ENCODE data around the gene ACOT7. TPM values are rescaled to one million over a fixed set of nuclear protein-coding genes. Genes with fewer than 3 reads are reported as not detected.

ACOT7 gene
- total RNA-seq, 2 experiments from 2014 or later: 5.3 to 5.4 TPM

GRCh38 chr1:6245086-6245868 is 148.3 kb downstream of the ACOT7 start:
- intact Hi-C loops (cut with DNase I, micrococcal nuclease): loop anchor here (2.0 to 5.0 kb wide), 4 partner anchors 136 to 733 kb away; no protein-coding TSS in a partner anchor
- peaks cover 74 to 85% of the 10 kb centered on the region in 2 experiments for H3K27me3 ChIP-seq (ENCODE audit: control insufficient read depth in 1 of 2, insufficient read depth in 2 of 2, low read length in 2 of 2)
- Mint-ChIP-seq H3K36me3 (ENCODE audit: low read depth) (no peaks in the 10 kb centered on the region), H3K9me3 (no peaks in the 10 kb centered on the region), H3K4me1 (ENCODE audit: low read depth) (peaks cover 22% of the 10 kb centered on the region), H3K4me3 (no peak overlapping the region), H3K27ac (no peak overlapping the region), H3K27me3 (peaks cover 70% of the 10 kb centered on the region)
- CTCF ChIA-PET: interaction anchor here (0.6 to 1.7 kb wide), 8 partner anchors 10 to 204 kb away, joined by 3 to 13 read pairs (median 5); partner anchors contain the start of genes GPR153 and ICMT
- ATAC-seq (ENCODE audit: poor library complexity): peak; percentile 80
- POLR2A ChIA-PET: interaction anchor here (0.6 to 1.7 kb wide), 2 partner anchors 103 to 219 kb away, joined by 3 to 5 read pairs; no protein-coding TSS in a partner anchor
- H3K4me1 ChIP-seq (ENCODE audit: insufficient read depth, low read length): peaks cover 35% of the 10 kb centered on the region
- H3K9me3 ChIP-seq (ENCODE audit: control insufficient read depth in 1 of 2, insufficient read depth in 1 of 2, low read length in 2 of 2): peaks cover 0 to 42% of the 10 kb centered on the region in 2 experiments
- DNase-seq: peak; percentile 61 to 92 (median 76)
- H3K27ac ChIP-seq (ENCODE audit: low read depth in 1 of 2, low read length in 2 of 2): no peak overlapping the region
- TF ChIP-seq CTCF (IDR thresholded peaks at IDR 0.05): peak; percentile 58
- H3K4me3 ChIP-seq (ENCODE audit: low read length): no peak overlapping the region
- H3K36me3 ChIP-seq (ENCODE audit: insufficient read depth, low read length): no peaks in the 10 kb centered on the region

- Histone ChIP-seq H3K9me3 (ENCODE audit: control insufficient read depth in 1 of 2, insufficient read depth in 1 of 2, low read length in 2 of 2) (peaks cover 0 to 38% of the 10 kb centered on the region in 2 experiments), H3K4me1 (ENCODE audit: insufficient read depth, low read length) (peaks cover 35% of the 10 kb centered on the region), H3K36me3 (ENCODE audit: insufficient read depth, low read length) (no peaks in the 10 kb centered on the region), H3K27me3 (ENCODE audit: control insufficient read depth in 1 of 2, insufficient read depth in 2 of 2, low read length in 2 of 2) (peaks cover 74 to 86% of the 10 kb centered on the region in 2 experiments), H3K27ac (ENCODE audit: low read depth in 1 of 2, low read length in 2 of 2) (no peak overlapping the region), H3K4me3 (ENCODE audit: low read length) (no peak overlapping the region)
- intact Hi-C loops (cut with DNase I, micrococcal nuclease): loop anchor here (1.0 to 5.0 kb wide), 5 partner anchors 136 to 732 kb away; no protein-coding TSS in a partner anchor
- Mint-ChIP-seq H3K4me3 (no peak overlapping the region), H3K4me1 (ENCODE audit: low read depth) (peaks cover 22% of the 10 kb centered on the region), H3K9me3 (no peaks in the 10 kb centered on the region), H3K36me3 (ENCODE audit: low read depth) (no peaks in the 10 kb centered on the region), H3K27ac (no peak overlapping the region), H3K27me3 (peaks cover 71% of the 10 kb centered on the region)
- no peak for ATAC-seq (ENCODE audit: poor library complexity)
- CTCF ChIA-PET: interaction anchor here (0.6 to 1.1 kb wide), 5 partner anchors 9 to 205 kb away, joined by 3 to 13 read pairs (median 4); partner anchors contain the start of genes GPR153 and ICMT
- no peak for TF ChIP-seq CTCF (IDR thresholded peaks at IDR 0.05)
- DNase-seq: no peak
- POLR2A ChIA-PET: interaction anchor here (0.6 kb wide), 1 partner anchor 219 kb away, joined by 3 read pairs; no protein-coding TSS in a partner anchor
Observed at GRCh38 chr1:6244401-6245049, 149.0 kb downstream of the ACOT7 start.

GRCh38 chr1:6243993-6244392 is 149.6 kb downstream of the ACOT7 start, which contains the start of gene HES3:
Gene HES3, plus strand, starts transcription at chr1:6244179. Its CDS starts 187 bp downstream, at chr1:6244366.
- peak in 1 of 14 experiments; percentile 21 for DNase-seq
- ATAC-seq (ENCODE audit: poor library complexity): no peak
- intact Hi-C loops (cut with DNase I, micrococcal nuclease): loop anchor here (1.0 to 2.0 kb wide), 3 partner anchors 135 to 231 kb away; no protein-coding TSS in a partner anchor
- no peak within 1 kb of the TSS for H3K4me3 ChIP-seq (ENCODE audit: low read length)
- peaks cover 74 to 84% of the 10 kb centered on the region in 2 experiments for H3K27me3 ChIP-seq (ENCODE audit: control insufficient read depth in 1 of 2, insufficient read depth in 2 of 2, low read length in 2 of 2)
- no peak within 1 kb of the TSS for H3K27ac Mint-ChIP-seq
- ChIA-PET CTCF (no interaction called here), POLR2A (no interaction called here)
- no peak within 1 kb of the TSS for H3K4me3 Mint-ChIP-seq
- no peak within 1 kb of the TSS for H3K27ac ChIP-seq (ENCODE audit: low read depth in 1 of 2, low read length in 2 of 2)
- no peaks in the 10 kb centered on the region for H3K9me3 Mint-ChIP-seq
- H3K4me1 ChIP-seq (ENCODE audit: insufficient read depth, low read length): peaks cover 35% of the 10 kb centered on the region
- no peaks in the 10 kb centered on the region for H3K36me3 Mint-ChIP-seq (ENCODE audit: low read depth)
- H3K36me3 ChIP-seq (ENCODE audit: insufficient read depth, low read length): no peaks in the 10 kb centered on the region
- peaks cover 76% of the 10 kb centered on the region for H3K27me3 Mint-ChIP-seq
- peaks cover 0 to 38% of the 10 kb centered on the region in 2 experiments for H3K9me3 ChIP-seq (ENCODE audit: control insufficient read depth in 1 of 2, insufficient read depth in 1 of 2, low read length in 2 of 2)
- TF ChIP-seq CTCF (IDR thresholded peaks at IDR 0.05): no peak
- H3K4me1 Mint-ChIP-seq (ENCODE audit: low read depth): peaks cover 22% of the 10 kb centered on the region

All from CD4-positive, alpha-beta T cell (primary cell).